ENCODE results near the gene JUNB. TPM values are rescaled to one million over a fixed set of nuclear protein-coding genes. Genes with fewer than 3 reads are reported as not detected.

JUNB gene
- total RNA-seq, 4 donors from 2014 or later: 386 to 857 (median 664) TPM

DNA sequence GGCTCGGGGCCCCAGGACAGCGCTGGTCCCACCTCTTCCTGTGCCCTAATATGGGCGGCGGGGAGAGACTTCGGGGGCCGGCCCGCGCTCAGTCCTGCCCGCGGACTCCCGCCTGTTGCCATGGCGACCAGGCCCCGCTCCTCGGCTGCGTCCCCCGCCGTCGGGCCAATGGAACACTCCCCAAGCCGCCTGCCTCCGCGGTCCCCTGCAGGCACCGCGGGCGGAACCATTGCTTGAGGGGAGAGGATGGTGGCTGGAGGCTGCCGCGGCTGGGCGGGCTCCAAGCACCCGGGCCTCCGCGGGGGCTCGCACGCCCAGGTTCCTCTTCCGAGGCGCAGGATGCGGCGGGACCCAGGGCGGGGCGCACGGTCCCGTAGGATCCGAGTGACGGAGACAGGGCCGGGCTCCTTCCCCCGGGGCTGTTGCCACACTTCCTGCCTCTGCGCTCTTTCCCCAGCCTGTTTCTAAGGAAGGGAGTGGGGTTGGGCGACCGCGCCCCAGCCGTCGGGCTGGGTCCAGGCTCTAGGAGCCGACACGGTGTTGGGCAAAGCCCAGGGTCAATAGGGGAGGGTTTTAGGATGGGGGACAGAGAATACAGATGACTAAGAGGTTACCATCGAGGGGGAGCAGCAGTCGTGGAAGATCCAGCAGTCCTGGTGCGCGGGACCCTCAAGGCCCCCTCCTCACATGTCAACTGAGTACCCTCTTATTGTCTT lies 1.2 kb upstream of the JUNB start:
- intact Hi-C loops (cut with DNase I; ENCODE audit: low total_unique reads): loop anchor here (10.0 kb wide), 1 partner anchor 365 kb away; the partner anchor contains the start of genes IER2 and STX10
- H3K4me1 ChIP-seq: peaks cover 32 to 64% (median 57%) of the 10 kb centered on the region in 4 donors

DNA sequence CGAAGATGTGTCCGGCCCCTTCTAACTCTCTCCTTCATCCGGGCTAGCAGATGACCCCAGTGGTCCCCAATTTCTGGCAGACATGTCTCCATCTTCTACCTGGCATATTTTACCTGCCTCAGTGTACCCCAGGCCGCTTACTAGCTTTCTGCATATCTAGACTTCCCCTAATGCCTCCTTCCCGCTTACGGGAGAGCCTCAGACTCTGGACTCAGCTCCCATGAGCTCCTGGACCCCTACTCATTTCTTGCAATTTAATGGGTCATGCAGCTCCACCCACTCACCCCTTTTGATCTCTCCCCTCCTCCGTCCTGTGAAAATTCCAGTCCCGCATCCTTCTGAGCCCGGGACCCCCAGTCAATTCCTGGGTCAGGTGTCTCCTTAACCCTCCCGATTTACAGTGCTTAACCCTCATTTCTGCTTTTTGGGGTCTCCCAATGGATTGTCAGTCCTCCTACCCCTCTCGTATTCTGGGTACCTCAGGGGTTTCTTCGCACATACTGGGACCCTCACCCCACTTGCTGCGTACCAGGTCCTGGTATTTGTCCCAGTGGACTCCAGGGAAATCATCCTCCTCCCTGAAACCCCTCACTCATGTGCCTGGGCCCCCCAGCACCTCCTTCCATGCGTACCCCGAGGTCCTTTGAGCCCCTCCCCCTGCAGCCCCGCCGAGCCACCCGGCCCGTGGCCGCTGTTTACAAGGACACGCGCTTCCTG lies 500 bp upstream of the JUNB start:
- in situ Hi-C loops (cut with MboI; ENCODE audit: low pct_ligation_motif_present in 1 of 4, low pct_unique_long_range_greater_than_20kb in 1 of 4, low sequenced_read_pairs in 3 of 4): no loop called here
- no peaks in the 10 kb centered on the region for H3K27me3 ChIP-seq
- peaks cover 29 to 64% (median 55%) of the 10 kb centered on the region in 4 donors for H3K4me1 ChIP-seq
- 1 to 2% methylated on average over 8 to 22 of the region's 22 CpGs for WGBS, 2 donors (ENCODE audit: low coverage in 1 of 2)
- intact Hi-C loops (cut with DNase I; ENCODE audit: low total_unique reads): no loop called here
- no peaks in the 10 kb centered on the region for H3K36me3 ChIP-seq
- no peak for DNase-seq
- H3K4me3 ChIP-seq: peak overlapping the region; percentile 56 to 90 (median 87)
- TF ChIP-seq POLR2AphosphoS5 (IDR thresholded peaks at IDR 0.05) (no peak), POLR2A (IDR thresholded peaks at IDR 0.05) (no peak), EP300 (IDR thresholded peaks at IDR 0.05; ENCODE audit: low read depth) (no peak)
- TF ChIP-seq, protein P1, sequence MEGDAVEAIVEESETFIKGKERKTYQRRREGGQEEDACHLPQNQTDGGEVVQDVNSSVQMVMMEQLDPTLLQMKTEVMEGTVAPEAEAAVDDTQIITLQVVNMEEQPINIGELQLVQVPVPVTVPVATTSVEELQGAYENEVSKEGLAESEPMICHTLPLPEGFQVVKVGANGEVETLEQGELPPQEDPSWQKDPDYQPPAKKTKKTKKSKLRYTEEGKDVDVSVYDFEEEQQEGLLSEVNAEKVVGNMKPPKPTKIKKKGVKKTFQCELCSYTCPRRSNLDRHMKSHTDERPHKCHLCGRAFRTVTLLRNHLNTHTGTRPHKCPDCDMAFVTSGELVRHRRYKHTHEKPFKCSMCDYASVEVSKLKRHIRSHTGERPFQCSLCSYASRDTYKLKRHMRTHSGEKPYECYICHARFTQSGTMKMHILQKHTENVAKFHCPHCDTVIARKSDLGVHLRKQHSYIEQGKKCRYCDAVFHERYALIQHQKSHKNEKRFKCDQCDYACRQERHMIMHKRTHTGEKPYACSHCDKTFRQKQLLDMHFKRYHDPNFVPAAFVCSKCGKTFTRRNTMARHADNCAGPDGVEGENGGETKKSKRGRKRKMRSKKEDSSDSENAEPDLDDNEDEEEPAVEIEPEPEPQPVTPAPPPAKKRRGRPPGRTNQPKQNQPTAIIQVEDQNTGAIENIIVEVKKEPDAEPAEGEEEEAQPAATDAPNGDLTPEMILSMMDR (IDR thresholded peaks at IDR 0.05): no peak
- H3K9me3 ChIP-seq: no peaks in the 10 kb centered on the region
- peak overlapping the region; percentile 97 to 99 (median 98) for H3K27ac ChIP-seq

More for the DNA sequence above, 1.2 kb upstream of the JUNB start:
- H3K36me3 ChIP-seq: no peaks in the 10 kb centered on the region
- no peaks in the 10 kb centered on the region for H3K9me3 ChIP-seq
- 0% methylated on average over 4 to 34 of the region's 56 CpGs for WGBS, 2 donors (ENCODE audit: low coverage in 1 of 2)
- in situ Hi-C loops (cut with MboI; ENCODE audit: low pct_ligation_motif_present in 1 of 4, low pct_unique_long_range_greater_than_20kb in 1 of 4, low sequenced_read_pairs in 3 of 4): no loop called here
- peak; percentile 91 to 98 (median 98) for TF ChIP-seq POLR2AphosphoS5 (IDR thresholded peaks at IDR 0.05)
- TF ChIP-seq EP300 (IDR thresholded peaks at IDR 0.05; ENCODE audit: low read depth): peak; percentile 79
- TF ChIP-seq, protein P1 (IDR thresholded peaks at IDR 0.05): no peak
- peak; percentile 98 for TF ChIP-seq POLR2A (IDR thresholded peaks at IDR 0.05)
- peak; percentile 97 for DNase-seq
- H3K27me3 ChIP-seq: no peaks in the 10 kb centered on the region
- H3K4me3 ChIP-seq: peak overlapping the region; percentile 56 to 90 (median 87)
- peak overlapping the region; percentile 97 to 99 (median 98) for H3K27ac ChIP-seq

DNA sequence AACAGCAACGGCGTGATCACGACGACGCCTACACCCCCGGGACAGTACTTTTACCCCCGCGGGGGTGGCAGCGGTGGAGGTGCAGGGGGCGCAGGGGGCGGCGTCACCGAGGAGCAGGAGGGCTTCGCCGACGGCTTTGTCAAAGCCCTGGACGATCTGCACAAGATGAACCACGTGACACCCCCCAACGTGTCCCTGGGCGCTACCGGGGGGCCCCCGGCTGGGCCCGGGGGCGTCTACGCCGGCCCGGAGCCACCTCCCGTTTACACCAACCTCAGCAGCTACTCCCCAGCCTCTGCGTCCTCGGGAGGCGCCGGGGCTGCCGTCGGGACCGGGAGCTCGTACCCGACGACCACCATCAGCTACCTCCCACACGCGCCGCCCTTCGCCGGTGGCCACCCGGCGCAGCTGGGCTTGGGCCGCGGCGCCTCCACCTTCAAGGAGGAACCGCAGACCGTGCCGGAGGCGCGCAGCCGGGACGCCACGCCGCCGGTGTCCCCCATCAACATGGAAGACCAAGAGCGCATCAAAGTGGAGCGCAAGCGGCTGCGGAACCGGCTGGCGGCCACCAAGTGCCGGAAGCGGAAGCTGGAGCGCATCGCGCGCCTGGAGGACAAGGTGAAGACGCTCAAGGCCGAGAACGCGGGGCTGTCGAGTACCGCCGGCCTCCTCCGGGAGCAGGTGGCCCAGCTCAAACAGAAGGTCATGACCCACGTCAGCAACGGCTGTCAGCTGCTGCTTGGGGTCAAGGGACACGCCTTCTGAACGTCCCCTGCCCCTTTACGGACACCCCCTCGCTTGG lies 966 bp downstream of the JUNB start:
- Histone ChIP-seq H3K9me3 (no peaks in the 10 kb centered on the region), H3K4me1 (peaks cover 21 to 60% (median 47%) of the 10 kb centered on the region in 4 donors), H3K36me3 (no peaks in the 10 kb centered on the region), H3K4me3 (peak overlapping the region; percentile 38 to 90 (median 87)), H3K27ac (peak overlapping the region; percentile 97 to 99 (median 98)), H3K27me3 (no peaks in the 10 kb centered on the region)
- TF ChIP-seq POLR2AphosphoS5 (IDR thresholded peaks at IDR 0.05) (peak; percentile 77 to 97 (median 87)), EP300 (IDR thresholded peaks at IDR 0.05; ENCODE audit: low read depth) (no peak), POLR2A (IDR thresholded peaks at IDR 0.05) (peak; percentile 59)
- TF ChIP-seq, protein P1 (IDR thresholded peaks at IDR 0.05): peak in 1 of 5 experiments; percentile 20
- in situ Hi-C loops (cut with MboI; ENCODE audit: low pct_ligation_motif_present in 1 of 4, low pct_unique_long_range_greater_than_20kb in 1 of 4, low sequenced_read_pairs in 3 of 4) (no loop called here), intact Hi-C loops (cut with DNase I; ENCODE audit: low total_unique reads) (no loop called here)
- peak; percentile 79 for DNase-seq
- 0% methylated on average over 51 of the region's 84 CpGs; no CpG with 5 or more reads in 1 of the 2 donors for WGBS, 2 donors (ENCODE audit: low coverage in 1 of 2)

Data from transverse colon (tissue), 4 donors.